NCI-H345 (cell line): ENCODE data around the gene INPP4B.
A peak's percentile ranks its signal among the peaks of the same experiment; 100 is the strongest.

Experiments used
- DNase-seq: peaks from one replicate; lab custom pipeline; 2025; lab: John Stamatoyannopoulos, UW

Gene INPP4B

GRCh38 chr4:142377342-142378091 lies 468.6 kb downstream of the INPP4B start:
- no peak for DNase-seq

DNA sequence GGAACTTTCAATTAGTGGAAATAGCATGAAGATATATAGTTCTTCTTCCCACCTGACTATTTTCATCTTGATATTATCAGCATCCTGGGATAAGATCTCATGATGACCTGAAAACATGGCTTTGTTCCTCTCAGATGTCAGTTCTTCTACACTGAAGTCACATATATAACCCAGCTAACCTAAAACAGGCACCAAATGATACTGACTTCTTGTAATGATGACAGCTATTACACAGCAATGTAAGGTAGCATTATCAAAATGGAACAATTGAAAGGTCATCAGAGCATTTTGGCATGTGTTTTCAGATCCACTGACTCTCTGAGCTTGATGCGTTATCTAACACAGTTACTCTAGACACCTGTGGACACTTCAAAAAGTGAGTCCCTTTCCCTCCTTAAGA lies 469.9 kb downstream of the INPP4B start:
- no peak for DNase-seq

DNA sequence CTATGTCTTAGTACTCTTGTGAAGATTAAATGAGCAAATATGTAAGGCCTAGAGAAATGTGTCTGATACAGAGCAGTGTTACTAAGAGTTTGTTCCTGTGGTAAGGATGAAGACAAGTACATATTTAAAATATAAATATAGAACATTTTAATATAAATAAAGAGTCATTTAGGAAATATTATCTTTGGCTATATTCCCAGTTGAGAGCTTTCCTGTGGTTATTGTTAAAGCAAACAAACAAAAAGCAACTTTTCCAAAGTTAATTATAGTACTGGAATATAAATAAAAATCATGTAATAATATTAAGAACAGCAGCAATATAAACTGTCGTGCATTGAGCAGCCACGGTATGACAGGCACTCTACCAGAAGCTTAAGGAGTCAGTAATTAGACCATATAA lies 472.5 kb downstream of the INPP4B start:
- DNase-seq, result no peak

DNA sequence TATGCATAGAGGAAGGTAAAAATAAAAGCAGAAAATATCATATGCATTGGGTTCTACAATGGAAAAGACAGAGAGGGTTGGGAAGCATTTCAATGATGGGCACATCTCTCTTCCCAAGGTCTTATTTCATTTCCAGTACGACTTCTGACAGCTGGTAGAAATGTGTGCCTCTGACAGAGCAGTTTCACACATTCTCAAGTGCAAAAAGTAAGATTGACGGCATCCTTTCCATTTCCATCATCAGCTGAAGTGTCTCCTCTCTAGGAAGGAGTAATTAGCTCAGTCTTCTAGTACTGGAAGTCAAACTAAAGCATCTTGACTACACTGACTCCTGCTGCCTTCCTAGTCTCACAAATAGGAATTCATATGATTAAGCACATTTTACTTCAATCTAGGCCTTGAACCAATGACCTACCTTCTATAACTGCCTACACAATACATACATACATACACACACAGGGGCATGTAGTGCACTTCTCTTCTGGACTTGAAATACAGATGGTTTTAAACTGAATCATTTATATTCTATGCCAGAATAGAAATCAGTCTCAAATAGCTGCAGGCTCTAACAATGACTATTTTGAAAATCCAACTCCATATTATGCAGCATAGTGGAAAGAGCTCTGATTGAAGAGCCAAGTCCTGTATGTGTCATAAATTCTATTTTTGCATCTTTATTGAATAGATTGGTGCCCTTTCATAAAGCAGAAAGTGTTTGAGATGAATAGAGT lies 473.4 kb downstream of the INPP4B start:
- DNase-seq, result no peak

DNA sequence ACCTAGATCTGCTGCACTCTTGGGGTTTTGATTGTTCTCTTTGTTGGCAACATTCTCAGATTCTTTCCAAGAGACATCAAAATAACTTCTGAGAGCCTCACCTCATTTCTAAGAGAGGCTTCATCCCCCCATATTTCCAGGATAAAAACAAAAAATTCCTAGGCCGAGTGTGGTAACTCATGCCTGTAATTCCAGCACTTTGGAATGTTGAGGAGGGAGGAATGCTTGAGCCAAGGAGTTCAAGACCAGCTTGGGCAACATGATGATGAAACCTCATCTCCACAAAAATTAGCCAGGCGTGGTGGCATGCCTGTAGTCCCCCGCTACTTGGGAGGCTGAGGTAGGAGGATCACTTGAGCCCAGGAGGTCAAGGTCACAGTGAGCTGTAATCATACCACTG lies 477.0 kb downstream of the INPP4B start:
- no peak for DNase-seq

DNA sequence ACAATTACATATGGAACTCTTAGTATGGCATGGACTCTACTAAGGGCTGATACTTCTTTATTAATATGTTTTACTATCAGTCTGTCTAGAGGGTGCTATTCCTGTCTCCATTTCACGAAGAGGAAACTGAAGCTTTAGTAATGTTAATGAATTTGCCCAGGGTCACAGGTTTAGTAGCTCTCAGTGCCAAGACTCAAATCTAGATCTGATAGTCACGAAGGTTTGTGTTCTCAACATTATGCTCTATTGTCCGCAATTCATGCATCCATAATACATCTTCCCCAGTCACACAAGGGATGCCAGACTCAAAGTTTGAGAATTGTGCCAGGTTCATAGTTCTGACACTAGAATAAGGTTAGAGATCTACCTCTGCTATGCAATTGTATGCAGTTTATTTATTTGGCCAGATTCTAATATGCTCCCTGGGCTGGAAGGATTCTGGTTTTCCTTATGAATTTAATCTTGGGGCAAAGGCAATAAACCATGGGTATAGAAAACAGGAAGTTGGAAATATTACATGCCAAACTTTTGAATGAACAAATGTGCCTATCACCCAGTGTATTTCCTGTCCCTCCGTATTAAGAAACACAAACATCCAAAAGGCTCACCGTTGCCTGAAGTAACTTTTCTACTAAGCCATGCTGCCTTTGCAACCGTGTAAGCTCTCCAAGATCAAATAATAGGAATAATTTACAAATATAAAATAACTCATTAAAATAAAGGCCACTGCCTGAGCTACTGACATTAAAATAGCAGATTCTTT lies 478.5 kb downstream of the INPP4B start:
- no peak for DNase-seq

DNA sequence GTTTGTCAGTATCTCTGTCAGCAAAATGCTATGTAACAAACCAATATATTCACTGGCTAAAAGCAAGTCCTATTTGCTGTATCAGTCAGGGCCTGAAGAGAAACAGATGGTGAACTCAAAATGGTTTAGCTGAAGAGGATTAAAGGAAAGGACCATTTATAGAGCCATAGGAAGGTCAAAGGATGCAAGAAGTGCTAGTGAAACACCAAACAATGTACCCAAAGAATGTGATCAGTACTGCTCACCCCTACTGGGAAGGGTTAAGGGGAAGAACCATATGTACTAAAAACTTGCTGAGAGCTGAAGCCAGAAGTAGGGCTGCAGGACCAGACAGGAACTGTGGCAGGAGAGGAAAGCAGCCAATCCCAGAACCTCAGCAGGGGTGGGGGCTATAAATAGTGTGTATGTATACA lies 479.3 kb downstream of the INPP4B start:
- no peak for DNase-seq

- no peak for DNase-seq
These were observed 480.7 kb downstream of the INPP4B start for GRCh38 chr4:142365391-142365790.

GRCh38 chr4:142363686-142364085 lies 482.4 kb downstream of the INPP4B start:
- DNase-seq, result no peak

- DNase-seq, result no peak
These were observed 484.1 kb downstream of the INPP4B start for GRCh38 chr4:142361981-142362380.

DNA sequence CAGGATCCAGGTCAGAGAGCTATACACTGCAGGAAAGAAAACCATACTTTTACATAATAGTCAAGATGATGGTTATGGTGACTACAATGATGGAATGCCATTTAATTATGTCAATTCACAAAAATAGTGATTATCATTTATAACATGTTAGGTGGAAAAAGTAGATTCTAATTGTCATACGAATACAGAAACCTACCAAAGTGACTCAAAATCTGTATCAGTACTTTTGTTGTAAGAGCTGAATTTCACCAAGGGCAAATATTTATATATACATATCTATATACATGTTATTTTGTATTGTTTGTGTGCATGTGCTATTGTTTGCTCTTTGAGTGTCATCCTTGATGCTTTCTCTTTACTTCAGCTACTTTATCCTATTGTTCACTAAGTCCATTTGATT lies 485.4 kb downstream of the INPP4B start:
- no peak for DNase-seq

DNA sequence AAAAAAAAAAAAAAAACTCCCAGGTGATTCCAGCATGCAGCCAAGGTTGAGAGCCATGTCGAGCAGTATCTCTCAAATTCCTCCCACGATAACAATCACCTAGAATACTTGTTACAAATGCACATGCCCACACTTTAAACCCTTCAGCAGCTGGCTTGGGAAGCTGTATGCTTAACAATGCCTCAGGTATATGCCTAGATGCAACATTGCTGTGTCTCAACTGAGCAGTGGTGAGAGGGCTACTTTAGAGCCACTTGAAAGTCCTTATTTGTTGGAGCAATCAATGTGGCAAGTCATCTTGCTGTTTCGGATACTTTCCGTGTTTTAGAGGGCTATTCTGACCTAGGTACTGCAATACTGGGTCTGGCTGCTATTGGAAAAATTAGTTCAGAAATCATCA lies 487.4 kb downstream of the INPP4B start:
- peak; percentile 8 for DNase-seq

GRCh38 chr4:142356801-142357200 lies 489.3 kb downstream of the INPP4B start:
- DNase-seq, result no peak

DNA sequence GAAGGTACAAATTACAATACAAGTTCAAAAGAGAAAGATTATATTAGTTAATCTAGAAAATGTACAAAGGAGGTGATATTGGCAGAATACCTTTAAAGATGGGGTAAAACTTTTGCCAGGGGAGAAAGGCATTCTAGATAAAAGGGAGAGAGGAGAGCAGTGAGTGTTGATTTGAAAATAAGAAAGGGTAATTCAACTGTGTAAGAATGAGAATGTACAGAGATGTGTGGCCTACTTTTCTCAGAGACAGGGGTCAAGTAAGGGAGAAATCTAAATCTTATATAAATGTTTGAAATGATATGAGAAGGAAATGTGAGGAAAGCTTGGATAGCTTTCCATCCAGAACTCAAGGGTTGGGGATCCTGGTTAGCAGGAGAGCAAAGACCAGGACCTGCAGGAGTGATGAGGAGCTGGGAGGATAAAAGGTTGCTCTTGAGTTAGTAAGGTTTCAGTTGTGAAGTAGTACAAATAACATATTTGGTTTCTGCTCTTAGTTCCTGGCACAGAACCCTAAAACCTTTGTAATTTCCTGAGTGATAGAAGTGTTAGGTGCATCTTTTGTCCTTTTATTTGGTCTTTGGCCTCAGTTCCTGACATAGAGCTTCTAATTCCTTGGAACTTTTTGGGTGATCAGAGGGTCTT lies 489.9 kb downstream of the INPP4B start:
- no peak for DNase-seq

DNA sequence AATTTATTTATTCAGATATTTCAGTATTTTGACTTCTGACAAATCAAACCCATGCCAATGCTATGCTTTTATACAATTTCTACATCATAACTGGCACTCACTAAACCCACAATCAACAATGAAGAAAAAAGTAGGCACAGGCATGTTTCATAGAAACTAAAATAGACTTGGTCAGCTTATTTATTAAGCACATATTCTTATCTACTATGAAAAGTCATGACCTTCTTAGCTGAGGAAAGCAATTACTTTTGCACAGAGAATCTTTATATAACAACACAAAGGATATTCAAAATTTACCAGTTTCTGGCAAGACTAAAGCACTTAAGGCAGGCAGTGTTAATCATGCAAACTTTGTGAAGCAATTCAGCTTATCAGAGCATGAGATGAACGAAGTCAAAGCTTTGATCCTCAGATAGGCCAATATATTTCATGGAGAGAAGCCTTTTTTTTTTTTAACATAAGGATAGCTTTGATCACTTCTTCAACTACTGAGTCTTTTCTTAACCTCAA lies 490.6 kb downstream of the INPP4B start:
- no peak for DNase-seq

- no peak for DNase-seq
These were observed 491.2 kb downstream of the INPP4B start for GRCh38 chr4:142354794-142355420.

- DNase-seq, result no peak
These were observed 492.1 kb downstream of the INPP4B start for GRCh38 chr4:142354041-142354440.

DNA sequence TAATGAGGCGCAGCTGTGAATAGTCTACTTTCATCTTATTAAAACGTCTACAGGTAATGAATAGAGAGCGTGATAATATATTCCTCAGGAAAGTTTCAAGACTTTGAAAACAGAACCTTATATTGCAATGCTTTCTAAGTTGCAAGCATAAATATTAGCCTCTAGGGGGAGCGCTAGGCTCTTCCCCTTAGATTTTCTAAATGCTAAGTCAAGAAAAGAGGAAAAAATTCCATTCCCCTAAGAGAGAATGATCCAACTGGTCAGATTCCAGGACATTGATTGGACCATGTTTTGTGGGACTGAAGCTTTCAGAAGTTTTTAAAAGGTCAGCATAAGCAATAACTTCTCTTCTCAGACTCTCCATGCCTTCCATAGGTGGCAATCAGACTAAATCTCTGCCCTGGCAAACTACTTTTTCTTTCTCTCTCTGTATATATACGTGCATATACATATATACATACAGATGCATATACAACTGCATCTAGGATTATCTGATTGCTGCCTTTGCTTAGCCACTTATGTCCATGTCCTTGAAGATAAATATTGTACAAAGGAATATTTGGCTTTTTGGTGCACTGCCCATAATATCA lies 492.9 kb downstream of the INPP4B start:
- DNase-seq, result peak; percentile 9

DNA sequence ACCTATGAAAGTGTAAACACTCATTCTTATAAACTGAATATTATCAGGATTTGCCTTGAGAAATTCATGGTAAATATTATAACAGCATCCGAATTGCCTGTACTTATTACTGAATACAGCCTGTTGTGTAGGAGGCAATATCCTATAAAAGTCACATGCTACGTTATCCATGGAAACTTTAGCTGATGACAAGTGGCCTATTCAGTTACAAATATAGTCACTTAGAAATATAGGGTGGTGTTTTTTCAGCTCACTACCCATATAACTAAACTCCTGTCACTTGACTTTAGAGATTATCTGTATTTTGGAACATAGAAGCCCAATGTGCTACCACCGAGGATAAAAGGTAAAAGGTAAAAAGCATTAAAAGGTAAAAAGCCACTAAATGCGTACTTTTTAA lies 493.4 kb downstream of the INPP4B start:
- DNase-seq, result no peak

DNA sequence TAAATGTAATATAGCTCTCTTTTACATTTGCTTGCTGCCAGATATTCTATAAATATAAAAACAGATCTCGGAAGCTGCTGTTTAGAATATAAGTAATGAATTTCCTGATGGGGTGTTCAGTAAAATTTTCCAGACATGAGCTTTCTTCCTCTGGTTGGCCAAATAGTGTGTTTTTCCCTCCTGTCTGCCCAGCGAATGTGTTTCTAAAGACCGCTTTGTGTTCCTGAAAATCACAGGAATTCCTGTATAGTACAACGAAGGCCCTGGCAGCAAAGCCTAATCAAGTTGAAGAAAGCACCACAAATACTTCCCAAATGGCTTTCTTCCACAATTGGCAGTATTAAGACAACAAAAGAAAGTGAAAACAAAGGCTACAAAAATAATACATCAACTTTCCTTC lies 494.1 kb downstream of the INPP4B start:
- DNase-seq, result no peak

DNA sequence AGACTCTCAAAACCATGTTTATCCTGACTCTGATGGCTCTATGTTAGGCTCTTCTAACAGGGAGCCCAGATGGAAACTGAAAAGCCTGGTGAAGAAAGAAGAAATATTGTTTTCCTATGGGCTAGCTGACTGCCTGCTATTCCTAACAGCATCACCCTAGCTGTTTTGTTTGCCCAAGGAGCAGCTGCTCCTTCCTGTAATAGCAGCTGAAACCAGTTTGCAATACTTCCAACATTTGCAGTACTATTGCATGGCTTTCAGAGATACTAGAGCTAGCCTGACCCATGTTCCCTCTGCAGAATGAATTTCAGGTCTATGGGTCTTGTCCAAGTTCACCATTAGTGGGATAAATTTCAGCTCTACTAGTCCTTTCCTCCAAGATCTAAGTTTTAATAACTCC lies 495.2 kb downstream of the INPP4B start:
- DNase-seq, result peak; percentile 57
